Activated CD4-positive, alpha-beta T cell treated with anti-CD3 and anti-CD28 coated beads, Interleukin-2, amount 10 ng/mL, durations not matched to agents 7 days and 5 days (primary cell): ENCODE measurements around the gene HNRNPH2. TPM values are rescaled to one million over a fixed set of nuclear protein-coding genes. Genes with fewer than 3 reads are reported as not detected.

Experiments used
- CTCF ChIA-PET: fragments of 350-600 bp; sonication (Branson Sonifier 250); formaldehyde crosslinking; loops from one replicate; lab custom pipeline; 2021; ENCODE audit warnings: antibody characterized with exemption; lab: Charles Lee
- POLR2A ChIA-PET: fragments of 350-600 bp; sonication (Branson Sonifier 250); formaldehyde crosslinking; loops from one replicate; lab custom pipeline; 2021; ENCODE audit warnings: antibody characterized with exemption; lab: Charles Lee
- DNase-seq: peaks from one replicate; pipeline ENCODE4 v3.0.0-alpha.2; 2020
- H3K27ac Mint-ChIP-seq: one replicate; pipeline ENCODE4 v1.8.0; 2021; ENCODE audit warnings: mild to moderate bottlenecking, moderate library complexity, mixed read lengths
- H3K27me3 Mint-ChIP-seq: one replicate; pipeline ENCODE4 v1.8.0; 2021; ENCODE audit warnings: mixed read lengths
- H3K36me3 Mint-ChIP-seq: one replicate; pipeline ENCODE4 v1.8.0; 2021; ENCODE audit warnings: low read depth, mixed read lengths
- H3K4me1 Mint-ChIP-seq: one replicate; pipeline ENCODE4 v1.8.0; 2021; ENCODE audit warnings: mixed read lengths
- H3K4me3 Mint-ChIP-seq: one replicate; pipeline ENCODE4 v1.8.0; 2021; ENCODE audit warnings: mild to moderate bottlenecking, moderate library complexity, mixed read lengths
- H3K9me3 Mint-ChIP-seq: one replicate; pipeline ENCODE4 v1.8.0; 2021; ENCODE audit warnings: mixed read lengths
- total RNA-seq, 2 experiments: library from RNA; stranded (reverse); gene quantifications; one replicate each; pipeline ENCODE4 v1.2.3, GENCODE V29; 2021

The HNRNPH2 gene
- total RNA-seq, result 10 to 100 TPM; 41.7 to 46.9 TPM

- H3K4me3 Mint-ChIP-seq, result peak within 1 kb of the TSS; percentile 83
- peak within 1 kb of the TSS; percentile 95 for H3K27ac Mint-ChIP-seq
- no peaks in the 10 kb centered on the region for H3K9me3 Mint-ChIP-seq
- peaks cover 16% of the 10 kb centered on the region for H3K36me3 Mint-ChIP-seq
- ChIA-PET POLR2A (no interaction called here), CTCF (interaction anchor here (0.9 kb wide), 1 partner anchor 18 kb away, joined by 3 read pairs; no protein-coding TSS in a partner anchor)
- H3K27me3 Mint-ChIP-seq, result no peaks in the 10 kb centered on the region
- H3K4me1 Mint-ChIP-seq, result peaks cover 28% of the 10 kb centered on the region
- DNase-seq, result peak; percentile 89
These were observed at the start of gene HNRNPH2, which contains the start of gene GLA for GRCh38 chrX:101407748-101408531. HNRNPH2 (plus strand) TSS chrX:101408222; CDS start chrX:101411989, 3,767 bp downstream. GLA (minus strand) TSS chrX:101407925; CDS start chrX:101407903, 22 bp downstream.

- Mint-ChIP-seq H3K4me1 (peaks cover 5% of the 10 kb centered on the region), H3K36me3 (no peaks in the 10 kb centered on the region), H3K27me3 (peaks cover 2% of the 10 kb centered on the region), H3K27ac (no peak overlapping the region), H3K9me3 (no peaks in the 10 kb centered on the region), H3K4me3 (no peak overlapping the region)
- POLR2A ChIA-PET, result no interaction called here
- no peak for DNase-seq
- CTCF ChIA-PET, result interaction anchor here (1.0 kb wide), 1 partner anchor 9 kb away, joined by 3 read pairs; no protein-coding TSS in a partner anchor
These were observed 48.1 kb upstream of the HNRNPH2 start for GRCh38 chrX:101359966-101360365.

- no peaks in the 10 kb centered on the region for H3K9me3 Mint-ChIP-seq
- ChIA-PET CTCF (interaction anchor here (1.0 kb wide), 1 partner anchor 10 kb away, joined by 3 read pairs; no protein-coding TSS in a partner anchor), POLR2A (no interaction called here)
- H3K27me3 Mint-ChIP-seq, result peaks cover 2% of the 10 kb centered on the region
- no peak overlapping the region for H3K4me3 Mint-ChIP-seq
- peaks cover 5% of the 10 kb centered on the region for H3K4me1 Mint-ChIP-seq
- no peak for DNase-seq
- H3K36me3 Mint-ChIP-seq, result no peaks in the 10 kb centered on the region
- no peak overlapping the region for H3K27ac Mint-ChIP-seq
These were observed 47.6 kb upstream of the HNRNPH2 start for GRCh38 chrX:101360390-101360789.

GRCh38 chrX:101362116-101362515 is 45.9 kb upstream of the HNRNPH2 start:
- no peak for DNase-seq
- CTCF ChIA-PET, result interaction anchor here (1.4 kb wide), 1 partner anchor 13 kb away, joined by 3 read pairs; no protein-coding TSS in a partner anchor

GRCh38 chrX:101362757-101363156 is 45.3 kb upstream of the HNRNPH2 start:
- Mint-ChIP-seq H3K4me3 (no peak overlapping the region), H3K36me3 (no peaks in the 10 kb centered on the region), H3K4me1 (peaks cover 5% of the 10 kb centered on the region), H3K27me3 (peaks cover 2% of the 10 kb centered on the region), H3K9me3 (no peaks in the 10 kb centered on the region), H3K27ac (no peak overlapping the region)
- ChIA-PET POLR2A (no interaction called here), CTCF (interaction anchor here (0.7 to 1.4 kb wide), 2 partner anchors 12 to 1831 kb away, joined by 3 read pairs; no protein-coding TSS in a partner anchor)
- DNase-seq, result no peak

More at GRCh38 chrX:101362116-101362515, 45.9 kb upstream of the HNRNPH2 start:
- no peaks in the 10 kb centered on the region for H3K9me3 Mint-ChIP-seq
- POLR2A ChIA-PET, result no interaction called here
- no peaks in the 10 kb centered on the region for H3K36me3 Mint-ChIP-seq
- peaks cover 5% of the 10 kb centered on the region for H3K4me1 Mint-ChIP-seq
- no peak overlapping the region for H3K27ac Mint-ChIP-seq
- no peak overlapping the region for H3K4me3 Mint-ChIP-seq
- H3K27me3 Mint-ChIP-seq, result peaks cover 2% of the 10 kb centered on the region

- Mint-ChIP-seq H3K27ac (no peak overlapping the region), H3K9me3 (no peaks in the 10 kb centered on the region), H3K27me3 (peaks cover 2% of the 10 kb centered on the region), H3K4me3 (no peak overlapping the region), H3K36me3 (no peaks in the 10 kb centered on the region), H3K4me1 (no peaks in the 10 kb centered on the region)
- DNase-seq, result no peak
- CTCF ChIA-PET, result interaction anchor here (0.6 kb wide), 1 partner anchor 1630 kb away, joined by 3 read pairs; no protein-coding TSS in a partner anchor
- POLR2A ChIA-PET, result no interaction called here
These were observed 42.7 kb upstream of the HNRNPH2 start for GRCh38 chrX:101365301-101365795.

GRCh38 chrX:101368800-101369199 is 39.2 kb upstream of the HNRNPH2 start:
- no peak overlapping the region for H3K4me3 Mint-ChIP-seq
- CTCF ChIA-PET, result no interaction called here
- POLR2A ChIA-PET, result no interaction called here
- peaks cover 2% of the 10 kb centered on the region for H3K27me3 Mint-ChIP-seq
- no peak overlapping the region for H3K27ac Mint-ChIP-seq
- H3K9me3 Mint-ChIP-seq, result no peaks in the 10 kb centered on the region
- no peaks in the 10 kb centered on the region for H3K4me1 Mint-ChIP-seq
- DNase-seq, result no peak
- H3K36me3 Mint-ChIP-seq, result no peaks in the 10 kb centered on the region

GRCh38 chrX:101369687-101370086 is 38.3 kb upstream of the HNRNPH2 start:
- ChIA-PET CTCF (no interaction called here), POLR2A (interaction anchor here (0.6 kb wide), 1 partner anchor 15 kb away, joined by 3 read pairs; no protein-coding TSS in a partner anchor)
- Mint-ChIP-seq H3K27me3 (peaks cover 7% of the 10 kb centered on the region), H3K4me1 (no peaks in the 10 kb centered on the region), H3K27ac (no peak overlapping the region), H3K36me3 (no peaks in the 10 kb centered on the region), H3K4me3 (no peak overlapping the region), H3K9me3 (no peaks in the 10 kb centered on the region)
- DNase-seq, result no peak

- H3K27me3 Mint-ChIP-seq, result peaks cover 7% of the 10 kb centered on the region
- no peak for DNase-seq
- ChIA-PET CTCF (no interaction called here), POLR2A (no interaction called here)
- H3K27ac Mint-ChIP-seq, result no peak overlapping the region
- H3K36me3 Mint-ChIP-seq, result no peaks in the 10 kb centered on the region
- H3K4me3 Mint-ChIP-seq, result no peak overlapping the region
- H3K4me1 Mint-ChIP-seq, result no peaks in the 10 kb centered on the region
- no peaks in the 10 kb centered on the region for H3K9me3 Mint-ChIP-seq
These were observed 37.0 kb upstream of the HNRNPH2 start for GRCh38 chrX:101370888-101371504.

- Mint-ChIP-seq H3K4me3 (no peak overlapping the region), H3K36me3 (no peaks in the 10 kb centered on the region), H3K9me3 (no peaks in the 10 kb centered on the region), H3K27ac (no peak overlapping the region), H3K27me3 (peaks cover 5% of the 10 kb centered on the region), H3K4me1 (no peaks in the 10 kb centered on the region)
- ChIA-PET CTCF (interaction anchor here (1.5 kb wide), 1 partner anchor 22 kb away, joined by 5 read pairs; no protein-coding TSS in a partner anchor), POLR2A (no interaction called here)
- DNase-seq, result no peak
These were observed 30.5 kb upstream of the HNRNPH2 start for GRCh38 chrX:101377547-101377946.

GRCh38 chrX:101383679-101384205 is 24.3 kb upstream of the HNRNPH2 start:
- H3K9me3 Mint-ChIP-seq, result no peaks in the 10 kb centered on the region
- no peaks in the 10 kb centered on the region for H3K27me3 Mint-ChIP-seq
- no peaks in the 10 kb centered on the region for H3K36me3 Mint-ChIP-seq
- no peak overlapping the region for H3K4me3 Mint-ChIP-seq
- DNase-seq, result no peak
- CTCF ChIA-PET, result interaction anchor here (0.6 to 0.9 kb wide), 2 partner anchors 9 to 45 kb away, joined by 3 read pairs; no protein-coding TSS in a partner anchor
- no peaks in the 10 kb centered on the region for H3K4me1 Mint-ChIP-seq
- H3K27ac Mint-ChIP-seq, result no peak overlapping the region
- POLR2A ChIA-PET, result no interaction called here

GRCh38 chrX:101385026-101385684 is 22.9 kb upstream of the HNRNPH2 start:
- Mint-ChIP-seq H3K27ac (no peak overlapping the region), H3K9me3 (no peaks in the 10 kb centered on the region), H3K4me1 (no peaks in the 10 kb centered on the region), H3K4me3 (no peak overlapping the region), H3K36me3 (no peaks in the 10 kb centered on the region), H3K27me3 (no peaks in the 10 kb centered on the region)
- POLR2A ChIA-PET, result no interaction called here
- DNase-seq, result no peak
- CTCF ChIA-PET, result no interaction called here
